Measurements from ENCODE around the gene GJD4.

Gene GJD4

DNA sequence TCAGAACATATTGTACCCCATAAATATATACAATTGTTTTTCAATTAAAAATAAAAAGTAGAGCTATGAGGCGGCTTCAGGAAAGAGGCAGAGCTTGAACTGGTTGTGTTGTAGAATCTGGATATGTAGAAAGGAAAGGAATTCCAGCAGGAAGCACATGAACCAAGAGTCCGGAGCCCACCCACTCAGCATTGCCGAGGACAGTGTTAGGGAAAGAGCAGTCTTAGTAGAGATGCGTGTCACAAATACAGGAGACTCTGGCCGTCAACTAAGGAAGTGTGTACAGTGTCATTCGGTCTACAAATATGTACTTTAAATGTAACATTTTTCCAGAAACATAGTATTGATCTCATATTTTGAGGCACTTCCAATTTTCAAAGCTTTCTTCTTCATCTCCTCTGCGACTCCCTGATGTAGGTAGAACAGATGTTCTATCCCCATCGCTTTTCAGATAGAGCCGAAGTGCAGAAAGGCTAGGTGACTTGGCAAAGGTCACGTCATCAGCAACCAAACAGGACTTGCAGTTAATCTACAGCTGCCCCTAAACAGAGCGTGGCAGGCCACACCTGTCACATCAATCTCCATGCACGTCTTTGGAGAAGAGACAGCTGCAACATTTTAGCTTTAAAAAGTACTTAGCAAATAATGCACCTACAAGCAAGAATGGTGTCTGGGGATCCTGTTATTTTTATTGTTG is 25.3 kb upstream of the GJD4 start:
- no peak for DNase-seq

DNA sequence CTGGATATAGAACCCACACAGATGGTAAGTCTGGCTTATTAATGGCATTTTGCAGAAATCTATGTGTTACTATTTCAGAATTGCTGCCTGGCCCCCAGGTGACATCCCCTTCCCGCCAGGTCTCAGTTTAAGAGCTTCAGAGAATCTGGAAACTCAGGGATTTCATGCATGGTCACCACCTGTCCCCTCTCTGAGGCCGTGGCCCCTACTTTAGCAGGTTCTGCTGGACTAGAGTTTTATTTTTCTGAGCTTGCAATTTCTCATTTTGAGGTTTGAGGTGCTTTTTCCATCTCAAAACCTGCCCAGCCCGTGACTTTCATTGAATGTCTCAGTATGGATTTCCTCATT is 24.7 kb upstream of the GJD4 start:
- DNase-seq = no peak

DNA sequence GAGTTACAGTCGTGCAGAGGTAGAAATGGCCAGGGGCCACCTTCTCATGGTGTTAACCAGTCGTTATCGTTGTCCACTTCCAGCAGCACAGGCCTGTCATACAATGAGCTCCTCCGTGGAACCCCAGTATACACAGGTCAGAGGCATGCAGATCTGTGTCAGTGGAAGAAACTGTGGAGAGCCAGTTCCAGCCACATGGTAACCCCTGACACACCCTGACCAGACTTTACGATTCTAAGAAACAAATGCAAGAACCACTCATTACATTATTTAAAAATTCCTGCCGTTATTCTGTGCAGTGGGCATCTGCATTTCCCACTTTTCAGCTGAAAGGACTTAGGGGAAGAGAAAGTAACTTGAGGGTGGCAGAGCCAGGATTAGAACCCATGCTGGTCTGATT is 23.5 kb upstream of the GJD4 start:
- DNase-seq = no peak

DNA sequence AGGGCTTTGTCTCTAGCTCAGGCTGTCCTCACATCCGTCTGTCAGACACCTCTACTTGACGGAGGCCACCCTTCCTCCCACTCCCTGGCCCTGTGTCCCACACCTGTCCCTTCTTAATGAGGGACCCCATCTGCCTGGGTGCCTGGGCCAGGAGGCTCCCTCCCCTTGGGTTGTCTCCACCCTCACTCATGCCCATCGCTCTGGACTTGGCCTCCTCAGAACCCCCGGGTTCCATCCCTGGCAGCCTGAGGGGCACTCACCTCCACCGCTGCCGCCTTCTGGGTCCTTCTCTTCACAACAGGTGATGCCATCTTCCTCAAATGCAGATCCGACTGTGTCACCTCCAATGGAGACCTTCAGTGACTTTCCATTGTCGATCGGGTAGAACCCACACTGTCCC is 20.2 kb upstream of the GJD4 start:
- DNase-seq = no peak

DNA sequence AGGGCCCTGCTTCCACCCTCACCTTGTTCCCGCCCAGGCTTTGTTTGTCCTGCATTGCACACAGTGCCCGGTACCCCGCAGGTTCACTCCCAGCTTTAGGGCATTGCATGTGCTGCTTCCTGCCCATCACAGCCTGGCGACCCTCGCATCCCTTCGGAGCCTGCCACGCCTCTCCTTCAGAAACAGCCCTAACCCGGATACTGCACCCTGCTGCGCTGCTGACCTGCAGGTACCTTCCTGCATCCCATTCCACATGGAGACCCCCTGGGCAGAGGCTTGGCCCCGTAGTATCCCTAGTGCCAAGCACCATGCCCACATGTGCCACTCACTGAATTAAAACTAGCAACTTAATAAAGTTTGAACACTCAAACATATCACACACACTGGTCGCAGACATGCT is 19.8 kb upstream of the GJD4 start:
- DNase-seq = no peak

DNA sequence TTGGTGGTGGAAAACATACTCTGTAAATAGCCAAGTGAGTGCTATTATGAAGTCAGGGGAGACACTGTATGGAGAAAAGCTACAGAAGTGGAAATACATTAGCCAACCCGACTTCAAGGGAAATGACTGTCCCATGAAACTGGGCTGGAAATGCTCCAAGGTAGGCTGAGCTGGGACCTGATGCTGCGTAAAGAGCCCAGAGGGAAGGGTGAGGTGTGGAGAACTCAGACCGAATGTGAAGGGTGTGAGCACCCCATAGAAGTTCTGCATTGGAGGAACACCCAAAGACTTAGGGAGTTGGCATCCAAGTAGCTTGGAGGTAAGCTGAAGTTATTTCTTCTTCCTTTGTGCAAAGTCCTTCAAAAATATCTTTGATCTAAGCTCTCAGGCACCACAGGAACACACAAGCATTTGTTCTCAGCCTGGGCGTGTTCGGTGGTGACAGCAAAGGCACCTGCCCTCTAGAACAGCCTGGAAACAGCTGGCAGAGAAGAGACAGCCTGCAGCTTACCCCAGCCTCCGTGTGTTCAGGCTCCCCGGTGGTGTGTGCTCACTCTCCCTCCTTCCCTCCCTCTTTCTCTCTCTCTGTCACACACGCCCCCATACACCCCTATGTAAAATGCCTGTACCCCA is 19.1 kb upstream of the GJD4 start:
- no peak for DNase-seq

DNA sequence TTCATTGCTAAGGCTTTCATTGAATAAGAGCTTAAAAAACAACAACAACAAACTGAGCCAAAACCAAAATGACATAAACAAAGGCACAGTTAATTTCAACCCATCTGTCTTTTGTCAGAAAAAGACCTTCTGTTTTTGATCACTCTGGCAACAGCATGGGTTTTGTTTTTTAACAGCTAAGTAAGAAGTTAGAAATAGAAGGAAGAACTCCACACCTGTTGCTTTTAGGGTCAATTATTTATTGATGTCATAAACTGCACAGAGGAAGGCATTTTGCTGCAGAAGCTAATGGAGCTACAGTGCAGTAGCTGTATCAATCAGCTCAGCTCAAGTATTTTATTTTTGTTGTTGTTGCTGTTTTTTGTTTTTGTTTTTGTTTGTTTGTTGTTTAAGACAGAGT is 16.3 kb upstream of the GJD4 start:
- no peak for DNase-seq

DNA sequence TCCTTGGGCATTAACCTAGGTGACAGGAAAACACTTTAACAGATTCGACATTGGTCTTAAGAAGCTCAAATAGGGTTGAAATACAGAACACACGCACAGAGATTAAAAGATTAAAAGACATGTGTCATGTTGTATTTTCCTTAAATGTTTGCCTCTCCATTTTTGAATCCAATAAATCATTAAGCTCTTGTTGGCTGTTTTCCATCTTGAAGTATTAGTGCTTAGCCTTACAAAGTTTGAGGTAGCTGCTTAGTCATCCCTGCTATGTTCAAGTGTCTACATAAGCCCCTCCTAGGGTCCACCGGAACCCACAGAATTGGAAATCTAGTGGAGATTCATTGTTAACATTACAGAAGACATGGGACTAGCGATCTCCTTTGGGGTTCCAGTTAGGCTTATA is 12.7 kb upstream of the GJD4 start:
- no peak for DNase-seq

DNA sequence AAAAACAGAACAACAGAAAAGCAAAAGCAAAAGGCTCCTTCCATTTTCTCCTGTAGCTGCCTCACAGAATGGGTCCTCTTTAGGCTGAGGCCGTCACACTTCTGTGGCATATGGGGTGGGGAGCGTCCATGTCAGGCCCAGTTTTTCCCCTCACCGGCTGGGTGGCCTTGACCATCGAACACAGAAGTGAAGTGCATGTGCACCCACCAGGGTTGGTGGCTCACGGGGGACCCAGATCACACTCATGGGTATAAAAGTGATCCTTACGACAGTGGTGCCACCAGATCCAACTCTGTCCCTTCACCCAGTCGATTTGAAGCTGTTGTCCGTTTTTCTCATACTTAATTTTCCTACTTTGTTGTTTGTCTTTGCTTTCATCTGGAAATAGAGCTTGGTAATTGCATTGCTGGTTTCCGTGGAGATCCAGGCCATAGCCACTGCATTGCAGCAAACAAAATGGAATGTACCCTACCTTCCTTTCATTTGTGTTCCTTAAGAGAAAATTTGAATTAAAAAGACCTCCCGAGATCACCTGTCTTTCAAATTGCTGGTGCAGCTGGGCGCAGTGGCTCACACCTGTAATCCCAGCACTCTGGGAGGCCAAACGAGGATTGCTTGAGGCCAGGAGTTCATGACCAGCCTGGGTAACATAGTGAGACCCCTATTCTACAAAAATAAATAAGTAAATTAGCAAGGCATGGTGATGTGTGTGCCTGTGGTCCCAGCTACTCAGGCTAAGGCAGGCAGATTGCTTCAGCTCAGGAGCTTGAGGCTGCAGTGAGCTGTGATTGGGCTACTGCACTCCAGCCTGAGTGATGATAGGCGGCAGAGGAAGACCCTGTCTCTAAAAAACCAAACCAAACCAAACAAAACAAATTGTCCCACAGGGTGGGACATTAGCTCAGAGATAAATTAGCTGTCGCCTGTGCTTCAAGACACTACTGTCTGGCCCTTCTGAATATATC is 10.7 kb upstream of the GJD4 start:
- DNase-seq = no peak

DNA sequence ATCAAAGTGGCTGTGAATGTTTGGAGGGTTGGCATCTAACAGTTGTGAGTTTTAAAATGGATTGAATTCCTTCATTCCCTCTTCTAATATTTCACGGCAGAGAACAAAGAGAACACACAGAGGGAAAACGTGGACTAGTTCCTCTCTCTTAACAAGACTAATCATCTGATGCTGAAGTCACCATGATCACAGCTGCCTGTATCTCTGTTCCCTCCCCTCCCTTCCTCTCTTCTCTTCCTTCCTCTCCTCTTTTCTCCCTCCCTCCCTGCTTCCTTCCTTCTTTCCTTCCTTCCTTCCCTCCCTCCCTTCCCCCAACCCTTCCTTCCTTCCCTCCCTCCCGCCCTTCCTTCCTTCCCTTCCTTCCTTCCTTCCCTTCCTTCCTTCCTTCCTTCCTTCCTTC is 10.0 kb upstream of the GJD4 start:
- no peak for DNase-seq

DNA sequence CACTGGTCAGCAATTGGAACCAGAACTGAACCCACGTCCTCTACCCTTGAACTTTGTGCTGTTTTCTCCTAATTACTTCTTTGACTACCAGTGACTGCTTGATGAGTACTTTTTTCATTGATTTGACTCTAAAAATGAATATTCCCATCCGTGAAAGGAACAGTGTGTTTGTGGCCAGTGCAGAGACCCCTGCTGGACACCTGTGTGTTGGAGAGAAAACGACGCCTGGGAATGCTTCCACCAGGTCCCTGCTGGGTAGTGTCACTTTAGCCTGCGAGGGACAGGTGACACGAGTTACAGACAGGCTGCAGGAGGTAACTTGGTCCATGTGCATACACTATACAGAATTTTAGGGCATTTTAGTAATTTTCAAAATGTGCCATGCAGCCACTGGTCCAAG is 6.8 kb upstream of the GJD4 start:
- no peak for DNase-seq

DNA sequence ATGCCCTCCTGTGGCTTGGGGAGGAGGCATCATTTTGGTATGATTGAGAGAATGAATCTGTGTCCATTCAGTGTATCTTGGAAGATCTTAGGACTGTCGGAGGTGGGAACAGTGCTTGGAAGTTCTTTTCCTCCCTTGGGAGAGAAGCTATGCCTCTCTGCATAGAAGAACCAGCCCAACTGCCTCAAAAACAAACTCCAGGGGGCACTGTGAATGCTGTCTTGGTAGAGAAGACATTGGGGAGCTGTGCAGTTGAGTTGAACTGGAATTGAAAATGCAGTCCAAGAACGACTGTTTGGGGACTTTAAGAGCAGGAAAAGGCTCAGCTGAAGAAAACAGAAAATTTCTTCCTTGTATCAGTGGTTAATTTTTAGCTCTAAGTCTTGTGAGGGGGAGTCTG is 4.9 kb upstream of the GJD4 start:
- DNase-seq = no peak

DNA sequence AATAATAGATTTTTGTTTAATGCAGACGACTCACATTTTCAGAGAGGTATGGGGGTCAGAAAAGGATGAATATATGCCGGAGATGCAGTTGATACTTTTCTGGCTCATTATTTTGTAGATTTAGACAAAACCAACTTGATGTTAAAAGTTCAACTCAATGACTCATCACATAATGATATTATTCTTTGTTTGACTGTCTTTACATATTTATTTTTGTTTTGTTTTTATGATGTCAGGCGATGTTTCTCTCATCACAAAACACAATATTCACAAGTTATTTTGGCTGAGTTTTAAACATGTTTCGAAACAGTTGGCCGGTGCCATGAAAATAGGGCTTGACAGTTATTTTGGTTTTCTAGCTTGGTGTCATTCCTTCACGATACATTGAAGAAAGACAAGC is 1.3 kb downstream of the GJD4 start:
- no peak for DNase-seq

DNA sequence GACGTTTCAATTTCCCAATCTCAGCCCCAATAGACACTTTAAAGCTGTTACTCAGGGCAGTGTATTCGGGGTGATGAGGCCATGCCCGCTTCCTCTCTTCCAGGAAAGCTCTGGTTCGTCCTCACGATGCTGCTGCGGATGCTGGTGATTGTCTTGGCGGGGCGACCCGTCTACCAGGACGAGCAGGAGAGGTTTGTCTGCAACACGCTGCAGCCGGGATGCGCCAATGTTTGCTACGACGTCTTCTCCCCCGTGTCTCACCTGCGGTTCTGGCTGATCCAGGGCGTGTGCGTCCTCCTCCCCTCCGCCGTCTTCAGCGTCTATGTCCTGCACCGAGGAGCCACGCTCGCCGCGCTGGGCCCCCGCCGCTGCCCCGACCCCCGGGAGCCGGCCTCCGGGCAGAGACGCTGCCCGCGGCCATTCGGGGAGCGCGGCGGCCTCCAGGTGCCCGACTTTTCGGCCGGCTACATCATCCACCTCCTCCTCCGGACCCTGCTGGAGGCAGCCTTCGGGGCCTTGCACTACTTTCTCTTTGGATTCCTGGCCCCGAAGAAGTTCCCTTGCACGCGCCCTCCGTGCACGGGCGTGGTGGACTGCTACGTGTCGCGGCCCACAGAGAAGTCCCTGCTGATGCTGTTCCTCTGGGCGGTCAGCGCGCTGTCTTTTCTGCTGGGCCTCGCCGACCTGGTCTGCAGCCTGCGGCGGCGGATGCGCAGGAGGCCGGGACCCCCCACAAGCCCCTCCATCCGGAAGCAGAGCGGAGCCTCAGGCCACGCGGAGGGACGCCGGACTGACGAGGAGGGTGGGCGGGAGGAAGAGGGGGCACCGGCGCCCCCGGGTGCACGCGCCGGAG is 2.6 kb downstream of the GJD4 start:
- DNase-seq = peak in 1 of 5 experiments; percentile 14

DNA sequence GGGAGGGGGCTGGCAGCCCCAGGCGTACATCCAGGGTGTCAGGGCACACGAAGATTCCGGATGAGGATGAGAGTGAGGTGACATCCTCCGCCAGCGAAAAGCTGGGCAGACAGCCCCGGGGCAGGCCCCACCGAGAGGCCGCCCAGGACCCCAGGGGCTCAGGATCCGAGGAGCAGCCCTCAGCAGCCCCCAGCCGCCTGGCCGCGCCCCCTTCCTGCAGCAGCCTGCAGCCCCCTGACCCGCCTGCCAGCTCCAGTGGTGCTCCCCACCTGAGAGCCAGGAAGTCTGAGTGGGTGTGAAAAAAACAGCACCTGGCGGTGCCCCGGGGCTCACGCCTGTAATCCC is 3.2 kb downstream of the GJD4 start:
- DNase-seq = no peak

DNA sequence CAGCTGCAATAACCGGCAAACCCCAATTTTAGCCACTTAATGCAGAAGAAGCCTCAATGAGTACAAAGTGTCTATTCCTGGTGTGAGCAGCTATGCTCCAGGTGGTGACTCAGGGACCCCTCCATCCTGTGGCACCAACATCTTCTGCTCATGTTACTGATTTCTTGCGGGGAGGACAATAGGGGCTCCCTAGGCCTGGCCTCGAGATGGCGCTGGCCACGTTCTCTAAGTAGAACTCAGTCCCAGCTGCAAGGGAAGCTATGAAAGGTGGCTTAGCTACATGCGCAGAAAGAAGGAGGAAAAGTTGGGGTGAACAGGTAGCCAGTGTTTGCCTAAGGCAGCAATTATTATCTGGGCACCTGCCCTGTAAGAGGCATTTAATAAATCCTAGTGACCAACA is 6.6 kb downstream of the GJD4 start:
- no peak for DNase-seq

DNA sequence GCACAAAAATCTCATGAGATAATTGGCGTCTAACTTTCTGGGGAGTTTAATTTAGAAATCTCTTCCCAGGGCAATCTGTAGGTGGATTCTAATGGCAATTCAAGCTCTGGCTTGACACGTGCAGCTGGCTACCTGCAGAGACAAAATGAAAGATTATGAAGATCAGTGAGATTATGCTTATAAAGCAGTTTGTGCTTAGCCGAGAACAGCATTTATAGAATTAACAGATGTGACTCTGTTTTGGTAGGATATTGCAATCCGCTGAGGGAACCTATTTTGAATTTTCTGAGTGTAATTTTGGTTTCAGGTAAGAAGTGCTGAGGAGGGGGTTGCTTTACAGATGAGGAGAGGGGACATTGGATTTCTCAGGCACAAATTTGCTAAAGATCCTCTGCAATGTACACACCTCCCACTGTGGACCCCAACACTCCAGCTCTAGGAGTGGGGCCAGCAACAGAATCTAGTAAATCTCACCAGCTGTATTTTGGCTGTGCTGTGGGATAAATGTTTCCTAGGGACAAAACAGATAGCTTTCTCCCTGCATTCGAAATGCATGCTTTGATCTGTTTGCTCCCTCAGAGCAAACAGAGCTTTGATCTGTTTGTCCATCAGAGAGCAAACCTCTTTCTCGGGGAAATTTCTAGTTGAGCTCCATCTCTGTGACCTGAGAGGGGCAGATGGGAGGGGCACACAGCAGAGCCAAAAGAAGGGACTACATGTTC is 7.4 kb downstream of the GJD4 start:
- no peak for DNase-seq

DNA sequence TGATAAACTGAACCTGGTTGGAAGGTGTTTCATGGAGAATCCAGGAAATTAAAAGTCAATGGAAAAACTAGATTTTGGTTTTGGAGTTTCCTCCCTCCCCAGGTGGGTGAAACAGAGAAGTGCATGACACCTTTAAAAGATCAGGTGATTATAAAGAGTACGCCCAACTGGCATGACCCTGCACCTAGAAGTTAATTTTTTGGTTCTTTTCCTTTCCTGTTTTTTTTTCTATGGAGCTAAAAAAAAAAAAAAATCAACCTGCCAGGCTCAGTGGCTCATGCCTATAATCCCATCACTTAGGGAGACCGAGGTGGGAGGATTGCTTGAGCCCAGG is 7.9 kb downstream of the GJD4 start:
- DNase-seq = no peak

DNA sequence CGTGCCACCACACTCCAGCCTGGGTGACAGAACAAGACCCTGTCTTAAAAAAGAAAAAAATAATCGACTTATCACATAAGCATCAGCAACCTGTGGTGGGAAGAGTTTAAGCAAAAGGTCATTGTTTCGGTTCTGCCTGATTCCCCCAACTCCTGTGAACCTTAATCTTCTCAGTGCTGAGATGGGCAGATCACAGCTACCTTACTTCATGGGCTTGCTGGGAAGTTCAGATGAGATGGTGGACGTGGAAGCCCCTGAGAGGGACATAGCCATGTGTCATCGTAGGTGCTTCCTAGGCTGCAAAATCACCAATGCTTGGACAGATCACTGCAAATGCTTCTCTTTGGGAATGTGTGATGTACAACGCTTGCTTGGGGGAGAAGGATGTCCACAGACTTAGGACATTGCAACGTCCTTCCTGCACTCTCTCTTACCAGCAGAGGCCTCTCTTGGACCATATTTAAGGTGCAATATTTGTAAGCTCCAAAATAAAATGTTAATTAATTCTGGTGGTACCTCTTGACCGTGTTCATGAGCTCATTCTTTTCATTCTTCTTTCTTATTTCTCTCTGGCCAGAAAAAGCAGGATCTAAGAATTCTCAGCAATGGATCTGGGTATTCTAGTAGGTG is 8.6 kb downstream of the GJD4 start:
- no peak for DNase-seq

DNA sequence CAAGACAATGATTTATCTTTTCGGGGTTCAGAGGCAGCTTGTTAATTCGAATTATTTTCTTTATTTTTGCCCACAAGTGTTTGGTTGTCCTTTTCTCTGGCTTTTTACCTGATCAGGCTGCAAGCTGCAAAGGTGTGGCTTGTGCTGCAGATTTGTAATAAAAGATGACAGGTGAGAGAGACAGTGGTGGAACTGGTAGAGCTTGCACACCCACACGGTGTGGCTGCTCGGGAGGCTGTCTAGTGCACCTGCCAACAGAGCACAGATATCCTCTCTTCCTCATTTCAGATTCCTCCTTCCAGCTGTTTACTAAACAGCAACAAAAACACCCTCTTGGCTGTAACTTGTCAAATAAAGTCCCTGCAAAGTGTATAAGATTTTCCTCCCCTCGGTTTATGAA is 9.2 kb downstream of the GJD4 start:
- DNase-seq = no peak

DNA sequence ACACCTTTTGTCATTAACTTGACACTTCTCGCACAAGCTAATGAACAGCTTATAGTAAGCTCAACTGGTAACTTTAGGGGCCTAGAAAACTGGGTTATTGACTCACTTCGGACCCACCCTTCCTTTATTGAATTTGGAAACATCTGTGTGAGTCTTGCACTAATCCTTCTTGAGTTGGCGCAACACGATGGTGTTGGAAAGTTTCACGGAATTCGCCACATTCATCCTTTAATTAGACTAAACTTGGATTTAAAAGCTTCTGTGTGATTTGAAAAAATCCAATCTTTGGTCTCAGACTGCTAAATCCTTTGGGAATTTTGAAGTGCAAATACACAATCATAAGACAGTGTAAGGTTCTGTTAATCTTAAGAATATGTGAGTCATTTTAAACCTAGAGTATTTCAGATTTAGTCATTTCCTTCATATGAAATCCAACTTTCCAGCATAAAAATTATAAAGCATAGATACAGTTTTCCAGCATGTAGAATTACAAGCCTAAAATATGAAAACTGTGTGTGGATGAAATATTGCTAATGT is 21.9 kb downstream of the GJD4 start:
- DNase-seq = no peak

DNA sequence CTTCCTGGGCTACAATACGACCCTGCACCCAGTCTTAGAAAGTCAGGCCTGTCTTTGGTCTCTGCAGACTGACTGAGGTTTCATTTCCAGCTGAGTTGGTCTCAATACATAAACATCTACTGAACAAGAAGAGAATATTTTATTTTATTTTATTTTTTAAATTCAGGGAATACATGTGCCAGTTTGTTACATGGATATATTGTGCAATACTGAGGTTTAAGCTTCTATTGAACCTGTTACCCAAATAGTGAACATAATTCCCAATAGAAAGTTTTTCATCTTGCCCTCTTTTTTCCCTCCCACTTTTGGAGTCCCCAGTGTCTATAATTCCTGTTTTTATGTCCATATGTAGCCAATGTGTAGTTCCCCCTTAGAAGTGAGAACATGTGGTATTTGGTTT is 26.3 kb downstream of the GJD4 start:
- no peak for DNase-seq

All from T-helper 2 cell (primary cell).